Adrenal gland (tissue), 12 donors: ENCODE data around the gene FMO2. TPM values are rescaled to one million over a fixed set of nuclear protein-coding genes. Genes with fewer than 3 reads are reported as not detected.

Experiments
- DNase-seq, 7 donors: peaks; one replicate each; pipeline ENCODE4 v3.0.0-alpha.2; 2019 to 2020
- H3K27ac ChIP-seq, 5 donors: fragments of 200-600 bp; sonication (generic) in 4 of 5; 1 replicate in 3 of 5; 2 replicates in 2 of 5; pipeline versions ENCODE4 v1.5.1 to v1.8.0; 2016 to 2020; ENCODE audit warnings: mild to moderate bottlenecking in 1 of 5
- H3K27me3 ChIP-seq: fragments of 200-600 bp; 2 replicates; pipeline ENCODE4 v1.8.0; 2021
- H3K36me3 ChIP-seq, 2 donors: fragments of 200-600 bp; replicated peaks in 1 of 2; 1 replicate in 1 of 2; 2 replicates in 1 of 2; pipeline versions ENCODE4 v1.5.1 to v1.8.0; 2018 to 2022
- H3K4me1 ChIP-seq, 2 donors: fragments of 200-600 bp; replicated peaks in 1 of 2; 1 replicate in 1 of 2; 2 replicates in 1 of 2; pipeline versions ENCODE4 v1.5.1 to v1.8.0; 2018 to 2021
- H3K4me3 ChIP-seq, 4 donors: fragments of 200-600 bp; sonication (generic) in 3 of 4; one replicate each; pipeline ENCODE4 v1.5.1; 2016 to 2018
- H3K9me3 ChIP-seq, 3 donors: fragments of 200-600 bp; sonication (generic) in 1 of 3; replicated peaks in 1 of 3; 1 replicate in 2 of 3; 2 replicates in 1 of 3; pipeline versions ENCODE4 v1.5.1 to v1.8.0; 2016 to 2021
- CTCF ChIP-seq, 6 experiments: fragments of 450-650 bp in 4 of 6; fragments of 200-600 bp in 2 of 6; sonication (generic) in 1 of 6; IDR thresholded peaks; 1 replicate in 5 of 6; 2 replicates in 1 of 6; pipeline versions ENCODE4 v1.5.1 to v1.8.0; 2016 to 2021; ENCODE audit warnings: antibody characterized with exemption in 6 of 6, mild to moderate bottlenecking in 2 of 6, moderate library complexity in 1 of 6
- POLR2A ChIP-seq, 2 donors: fragments of 450-650 bp; IDR thresholded peaks; one replicate each; pipeline ENCODE4 v1.6.1; 2017; ENCODE audit warnings: antibody characterized with exemption in 2 of 2, mild to moderate bottlenecking in 2 of 2, moderate library complexity in 1 of 2
- WGBS, 4 donors: extraction: QIAGEN DNeasy Blood & Tissue Kit in 2 of 4; methylation state at CpG; one replicate each; pipeline versions ENCODE4 v1.1.5 to v1.1.7; 2013 to 2017; 5-methylcytosine and 5-hydroxymethylcytosine counted together
- intact Hi-C, 2 donors: fragments of 100-400 bp; cut with DNase I; formaldehyde crosslinking; loops; one replicate each; pipeline versions ENCODE4 v1.14.1 to v1.15.0; 2022 to 2023
- polyA plus RNA-seq, 3 donors: library from polyadenylated mRNA; stranded (reverse); fragments of 200-250 nt in 2 of 3; fragments of 350-450 nt in 1 of 3; fragmentation: Illumina TruSeq in 1 of 3; extraction: RNeasy Lipid Tissue Mini Kit (QIAGEN cat#74804) in 1 of 3; gene quantifications; one replicate each; pipeline ENCODE4 v1.2.3, GENCODE V29; 2013 to 2014
- total RNA-seq, 9 donors: library from RNA; depleted of rRNA in 4 of 9; stranded (reverse); fragments of >200 nt in 4 of 9; fragments of 120-200 nt in 1 of 9; fragmentation: NEBNext Ultra II Directional in 1 of 9; extraction: Animal tissue kit (Norgen Biotek cat#: 25700) in 1 of 9; gene quantifications; one replicate each; pipeline versions ENCODE4 v1.1.0 to v1.2.4, GENCODE V29; 2013 to 2023
- donor health status: healthy with polysubstance abuse.
- donor health status: Bipolar disorder and iron deficiency.
- donor health status: DM: yes; HTN: yes; CAD: no.
- donor health status: DM: no; HTN: no; CAD: no.
- donor health status: DM: no; HTN: no; CAD: no.
- donor health status: DM: yes; HTN: yes; CAD: no.

Gene FMO2
- total and polyA plus RNA-seq, 12 donors, result 0.72 to 149 (median 47.9) TPM

- peaks cover 0 to 3% of the 10 kb centered on the region in 2 donors for H3K4me1 ChIP-seq
- 65 to 80% (median 77%) methylated on average over 5 of the region's 5 CpGs for WGBS, 4 donors
- no peaks in the 10 kb centered on the region for H3K36me3 ChIP-seq
- intact Hi-C loops, result no loop called here
- no peak for DNase-seq
- H3K27ac ChIP-seq, result peak overlapping the region in 2 of 5 donors; percentile 51 to 71
- H3K27me3 ChIP-seq, result no peaks in the 10 kb centered on the region
- H3K4me3 ChIP-seq, result no peak overlapping the region
- TF ChIP-seq CTCF (IDR thresholded peaks at IDR 0.05) (no peak), POLR2A (IDR thresholded peaks at IDR 0.05) (no peak)
- H3K9me3 ChIP-seq, result no peaks in the 10 kb centered on the region
Measured at GRCh38 chr1:171140401-171140800, 44.7 kb upstream of the FMO2 start.

GRCh38 chr1:171140956-171141687 lies 44.0 kb upstream of the FMO2 start:
- peak overlapping the region in 2 of 5 donors; percentile 71 to 84 for H3K27ac ChIP-seq
- 36 to 48% (median 41%) methylated on average over 4 of the region's 4 CpGs for WGBS, 4 donors
- intact Hi-C loops, result no loop called here
- no peaks in the 10 kb centered on the region for H3K27me3 ChIP-seq
- no peak for DNase-seq
- no peaks in the 10 kb centered on the region for H3K9me3 ChIP-seq
- H3K4me1 ChIP-seq, result peaks cover 0 to 3% of the 10 kb centered on the region in 2 donors
- H3K36me3 ChIP-seq, result no peaks in the 10 kb centered on the region
- TF ChIP-seq CTCF (IDR thresholded peaks at IDR 0.05), result no peak
- no peak for TF ChIP-seq POLR2A (IDR thresholded peaks at IDR 0.05)
- no peak overlapping the region for H3K4me3 ChIP-seq

- DNase-seq, result peak; percentile 24 to 70 (median 46)
- Histone ChIP-seq H3K36me3 (no peaks in the 10 kb centered on the region), H3K9me3 (no peaks in the 10 kb centered on the region), H3K4me1 (peaks cover 0 to 3% of the 10 kb centered on the region in 2 donors), H3K27me3 (no peaks in the 10 kb centered on the region), H3K4me3 (no peak overlapping the region), H3K27ac (peak overlapping the region in 3 of 5 donors; percentile 47 to 84 (median 71))
- 37 to 48% (median 43%) methylated on average over 6 of the region's 6 CpGs for WGBS, 4 donors
- TF ChIP-seq CTCF (IDR thresholded peaks at IDR 0.05), result no peak
- intact Hi-C loops, result no loop called here
Measured at GRCh38 chr1:171141688-171142415, 43.2 kb upstream of the FMO2 start.
